Measurements from ENCODE around the gene KCNQ2. TPM values are rescaled to one million over a fixed set of nuclear protein-coding genes. Genes with fewer than 3 reads are reported as not detected.

Gene KCNQ2
- total RNA-seq, 4 donors from 2014 or later: not detected

- Histone ChIP-seq H3K36me3 (no peaks in the 10 kb centered on the region), H3K27ac (no peak overlapping the region), H3K4me3 (no peak overlapping the region), H3K27me3 (peaks cover 1 to 57% of the 10 kb centered on the region in 2 donors), H3K9me3 (no peaks in the 10 kb centered on the region), H3K4me1 (peaks cover 0 to 18% (median 3%) of the 10 kb centered on the region in 4 donors)
- WGBS, 2 donors: 93% methylated on average over 6 to 8 of the region's 8 CpGs
- no peak for DNase-seq (ENCODE audit: low spot score in 2 of 2)
- no peak for TF ChIP-seq EP300 (IDR thresholded peaks at IDR 0.05)
- TF ChIP-seq CTCF (IDR thresholded peaks at IDR 0.05): no peak
- no peak for TF ChIP-seq POLR2A (IDR thresholded peaks at IDR 0.05)
These were observed 115.9 kb downstream of the KCNQ2 start for GRCh38 chr20:63356511-63356910.

- no peak overlapping the region for H3K4me3 ChIP-seq
- H3K27ac ChIP-seq: no peak overlapping the region
- no peak for DNase-seq (ENCODE audit: low spot score in 2 of 2)
- 86 to 91% methylated on average over 8 to 10 of the region's 11 CpGs for WGBS, 2 donors
- H3K4me1 ChIP-seq: peaks cover 0 to 15% (median 2%) of the 10 kb centered on the region in 4 donors
- peaks cover 0 to 53% of the 10 kb centered on the region in 2 donors for H3K27me3 ChIP-seq
- TF ChIP-seq CTCF (IDR thresholded peaks at IDR 0.05) (no peak), EP300 (IDR thresholded peaks at IDR 0.05) (no peak), POLR2A (IDR thresholded peaks at IDR 0.05) (no peak)
- H3K36me3 ChIP-seq: no peaks in the 10 kb centered on the region
- H3K9me3 ChIP-seq: no peaks in the 10 kb centered on the region
These were observed 116.6 kb downstream of the KCNQ2 start for GRCh38 chr20:63355781-63356295.

GRCh38 chr20:63354636-63355350 is 117.7 kb downstream of the KCNQ2 start:
- no peaks in the 10 kb centered on the region for H3K9me3 ChIP-seq
- H3K27me3 ChIP-seq: peaks cover 0 to 43% of the 10 kb centered on the region in 2 donors
- H3K36me3 ChIP-seq: no peaks in the 10 kb centered on the region
- H3K27ac ChIP-seq: no peak overlapping the region
- H3K4me3 ChIP-seq: no peak overlapping the region
- peaks cover 0 to 6% (median 0%) of the 10 kb centered on the region in 4 donors for H3K4me1 ChIP-seq
- WGBS, 2 donors: 74% methylated on average over 22 to 25 of the region's 25 CpGs
- no peak for DNase-seq (ENCODE audit: low spot score in 2 of 2)
- TF ChIP-seq CTCF (IDR thresholded peaks at IDR 0.05): no peak

GRCh38 chr20:63352811-63353221 is 119.6 kb downstream of the KCNQ2 start:
- WGBS, 2 donors: 41 to 82% methylated on average over 3 to 10 of the region's 12 CpGs
- Histone ChIP-seq H3K9me3 (no peaks in the 10 kb centered on the region), H3K4me3 (no peak overlapping the region), H3K27ac (no peak overlapping the region), H3K27me3 (peaks cover 0 to 27% of the 10 kb centered on the region in 2 donors), H3K4me1 (peaks cover 0 to 6% (median 0%) of the 10 kb centered on the region in 4 donors), H3K36me3 (no peaks in the 10 kb centered on the region)
- TF ChIP-seq EP300 (IDR thresholded peaks at IDR 0.05) (no peak), CTCF (IDR thresholded peaks at IDR 0.05) (no peak), POLR2A (IDR thresholded peaks at IDR 0.05) (no peak)
- no peak for DNase-seq (ENCODE audit: low spot score in 2 of 2)

GRCh38 chr20:63351811-63352591 is 120.5 kb downstream of the KCNQ2 start:
- no peaks in the 10 kb centered on the region for H3K36me3 ChIP-seq
- no peaks in the 10 kb centered on the region for H3K9me3 ChIP-seq
- peaks cover 0 to 29% of the 10 kb centered on the region in 2 donors for H3K27me3 ChIP-seq
- no peak for DNase-seq (ENCODE audit: low spot score in 2 of 2)
- WGBS, 2 donors: 36 to 39% methylated on average over 20 to 28 of the region's 28 CpGs
- peaks cover 0 to 6% (median 0%) of the 10 kb centered on the region in 4 donors for H3K4me1 ChIP-seq
- no peak overlapping the region for H3K27ac ChIP-seq
- H3K4me3 ChIP-seq: no peak overlapping the region
- TF ChIP-seq CTCF (IDR thresholded peaks at IDR 0.05): no peak
- no peak for TF ChIP-seq POLR2A (IDR thresholded peaks at IDR 0.05)
- no peak for TF ChIP-seq EP300 (IDR thresholded peaks at IDR 0.05)
